ENCODE measurements around the gene AK8.

AK8 gene

DNA sequence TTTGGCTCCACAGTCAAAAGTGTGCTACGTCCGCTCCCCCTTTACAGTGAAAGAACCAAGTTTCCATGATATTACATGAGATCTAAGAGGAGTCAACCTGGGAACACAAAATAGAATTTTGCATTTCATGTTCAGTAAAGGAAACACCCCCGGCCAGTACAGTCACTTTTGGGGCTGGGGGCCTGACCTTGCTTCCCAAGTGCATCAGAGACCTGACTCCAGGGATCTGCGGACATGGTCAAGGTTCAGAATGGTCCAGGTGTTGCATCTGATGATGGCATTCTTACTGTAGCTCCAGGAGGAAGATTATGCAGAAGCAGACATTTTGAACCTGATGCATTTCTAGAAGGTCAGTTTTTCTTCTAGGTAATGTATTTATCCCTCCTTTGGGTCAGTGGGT lies 39.8 kb downstream of the AK8 start:
- H3K4me3 ChIP-seq (replicated peaks; ENCODE audit: low read depth, low read length), result no peak overlapping the region
- TF ChIP-seq, protein P1, sequence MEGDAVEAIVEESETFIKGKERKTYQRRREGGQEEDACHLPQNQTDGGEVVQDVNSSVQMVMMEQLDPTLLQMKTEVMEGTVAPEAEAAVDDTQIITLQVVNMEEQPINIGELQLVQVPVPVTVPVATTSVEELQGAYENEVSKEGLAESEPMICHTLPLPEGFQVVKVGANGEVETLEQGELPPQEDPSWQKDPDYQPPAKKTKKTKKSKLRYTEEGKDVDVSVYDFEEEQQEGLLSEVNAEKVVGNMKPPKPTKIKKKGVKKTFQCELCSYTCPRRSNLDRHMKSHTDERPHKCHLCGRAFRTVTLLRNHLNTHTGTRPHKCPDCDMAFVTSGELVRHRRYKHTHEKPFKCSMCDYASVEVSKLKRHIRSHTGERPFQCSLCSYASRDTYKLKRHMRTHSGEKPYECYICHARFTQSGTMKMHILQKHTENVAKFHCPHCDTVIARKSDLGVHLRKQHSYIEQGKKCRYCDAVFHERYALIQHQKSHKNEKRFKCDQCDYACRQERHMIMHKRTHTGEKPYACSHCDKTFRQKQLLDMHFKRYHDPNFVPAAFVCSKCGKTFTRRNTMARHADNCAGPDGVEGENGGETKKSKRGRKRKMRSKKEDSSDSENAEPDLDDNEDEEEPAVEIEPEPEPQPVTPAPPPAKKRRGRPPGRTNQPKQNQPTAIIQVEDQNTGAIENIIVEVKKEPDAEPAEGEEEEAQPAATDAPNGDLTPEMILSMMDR (IDR thresholded peaks at IDR 0.05; ENCODE audit: low read length, missing control alignments), result no peak
- DNase-seq (ENCODE audit: low read depth), result no peak

DNA sequence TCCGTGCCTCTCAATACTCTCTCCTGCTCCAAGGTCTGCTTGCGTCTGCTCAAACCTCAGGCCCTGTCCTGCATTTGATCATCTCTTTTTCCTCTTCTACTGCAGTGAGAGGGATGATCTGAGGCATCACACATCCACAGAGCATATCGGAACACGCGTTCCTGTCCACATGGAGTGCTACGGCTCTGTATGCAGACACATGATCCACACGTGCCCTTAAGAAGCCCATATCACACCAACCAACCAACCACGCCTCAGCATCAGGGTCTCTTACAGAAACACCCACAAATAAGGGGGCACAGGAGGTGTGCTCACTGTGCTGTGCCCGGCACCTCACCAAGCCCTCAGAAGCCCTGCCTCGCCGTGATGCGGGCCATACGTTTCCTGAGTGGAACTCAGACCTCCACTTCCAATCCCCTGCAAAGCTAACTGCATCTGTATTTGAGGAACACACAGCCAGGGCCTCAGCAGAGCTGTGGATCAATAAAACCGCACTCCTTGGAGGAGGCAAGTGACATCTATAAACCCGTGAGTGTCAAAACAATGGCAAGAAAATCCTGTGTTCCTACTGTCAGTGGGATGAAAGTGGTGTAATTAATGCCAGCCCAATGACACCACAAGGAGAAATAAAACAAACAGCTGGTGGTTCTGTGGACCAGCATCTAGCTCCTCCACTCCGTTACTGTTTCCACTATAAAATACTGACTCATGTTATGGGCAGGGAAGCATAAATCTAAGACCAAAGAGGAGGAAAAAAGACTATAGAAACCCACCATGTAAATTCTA lies 40.4 kb downstream of the AK8 start:
- no peak for DNase-seq (ENCODE audit: low read depth)
- TF ChIP-seq, protein P1 (IDR thresholded peaks at IDR 0.05; ENCODE audit: low read length, missing control alignments), result no peak
- no peak overlapping the region for H3K4me3 ChIP-seq (replicated peaks; ENCODE audit: low read depth, low read length)

DNA sequence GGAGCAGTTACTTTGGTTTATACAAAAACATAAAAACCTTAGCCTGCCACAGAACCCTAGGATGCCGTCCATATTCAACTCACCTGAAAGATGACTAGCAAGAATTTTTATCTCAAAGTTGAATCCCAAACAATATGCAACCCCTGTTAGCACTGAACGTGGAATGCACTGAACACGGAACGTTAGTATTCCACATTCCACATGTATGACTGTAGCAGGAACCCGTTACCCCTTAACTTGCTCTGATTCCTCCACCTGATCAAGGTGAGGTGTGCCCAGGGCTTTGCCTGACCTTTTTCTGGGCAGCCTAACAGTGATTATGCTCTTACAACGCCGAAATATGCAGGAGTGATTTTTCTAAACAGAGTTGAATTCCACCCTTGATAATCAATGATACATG lies 43.7 kb downstream of the AK8 start:
- DNase-seq (ENCODE audit: low read depth), result no peak
- H3K4me3 ChIP-seq (replicated peaks; ENCODE audit: low read depth, low read length), result no peak overlapping the region
- TF ChIP-seq, protein P1 (IDR thresholded peaks at IDR 0.05; ENCODE audit: low read length, missing control alignments), result no peak

DNA sequence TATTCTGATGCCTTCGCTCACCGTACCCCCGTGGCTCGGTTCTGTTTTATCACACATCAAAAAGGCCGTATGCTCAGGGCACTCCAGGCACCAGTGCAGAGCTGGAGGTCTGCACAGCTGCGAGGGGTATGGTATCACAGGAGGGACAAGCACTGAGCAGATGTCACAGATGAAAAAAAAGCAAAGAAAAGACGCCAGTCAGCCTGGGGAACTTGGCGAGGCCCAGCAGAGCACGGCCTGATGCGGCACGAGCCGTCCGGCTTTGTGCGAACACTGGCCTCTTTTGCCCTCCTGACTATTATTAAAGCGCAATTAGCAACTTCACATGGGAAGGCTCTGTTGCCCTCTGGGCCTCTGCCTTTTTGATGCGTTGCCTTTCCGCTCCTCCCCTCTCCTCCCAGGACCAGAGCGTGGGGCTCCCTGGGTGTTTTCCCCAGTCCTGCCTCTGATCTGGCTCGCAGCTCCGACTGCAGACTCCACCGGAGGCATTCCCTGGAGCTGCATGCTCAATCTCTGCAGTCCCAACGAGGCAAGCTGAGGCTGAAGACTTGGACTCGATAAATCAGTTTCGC lies 44.4 kb downstream of the AK8 start:
- TF ChIP-seq, protein P1 (IDR thresholded peaks at IDR 0.05; ENCODE audit: low read length, missing control alignments), result no peak
- DNase-seq (ENCODE audit: low read depth), result no peak
- H3K4me3 ChIP-seq (replicated peaks; ENCODE audit: low read depth, low read length), result no peak overlapping the region

GRCh38 chr9:132832171-132832881 lies 45.8 kb downstream of the AK8 start:
- no peak for DNase-seq (ENCODE audit: low read depth)
- TF ChIP-seq, protein P1 (IDR thresholded peaks at IDR 0.05; ENCODE audit: low read length, missing control alignments), result no peak
- no peak overlapping the region for H3K4me3 ChIP-seq (replicated peaks; ENCODE audit: low read depth, low read length)

GRCh38 chr9:132828201-132828770 lies 49.8 kb downstream of the AK8 start:
- TF ChIP-seq, protein P1 (IDR thresholded peaks at IDR 0.05; ENCODE audit: low read length, missing control alignments), result no peak
- H3K4me3 ChIP-seq (replicated peaks; ENCODE audit: low read depth, low read length), result no peak overlapping the region
- DNase-seq (ENCODE audit: low read depth), result no peak
